ENCODE results near the gene NASP.

NASP gene, protein sequence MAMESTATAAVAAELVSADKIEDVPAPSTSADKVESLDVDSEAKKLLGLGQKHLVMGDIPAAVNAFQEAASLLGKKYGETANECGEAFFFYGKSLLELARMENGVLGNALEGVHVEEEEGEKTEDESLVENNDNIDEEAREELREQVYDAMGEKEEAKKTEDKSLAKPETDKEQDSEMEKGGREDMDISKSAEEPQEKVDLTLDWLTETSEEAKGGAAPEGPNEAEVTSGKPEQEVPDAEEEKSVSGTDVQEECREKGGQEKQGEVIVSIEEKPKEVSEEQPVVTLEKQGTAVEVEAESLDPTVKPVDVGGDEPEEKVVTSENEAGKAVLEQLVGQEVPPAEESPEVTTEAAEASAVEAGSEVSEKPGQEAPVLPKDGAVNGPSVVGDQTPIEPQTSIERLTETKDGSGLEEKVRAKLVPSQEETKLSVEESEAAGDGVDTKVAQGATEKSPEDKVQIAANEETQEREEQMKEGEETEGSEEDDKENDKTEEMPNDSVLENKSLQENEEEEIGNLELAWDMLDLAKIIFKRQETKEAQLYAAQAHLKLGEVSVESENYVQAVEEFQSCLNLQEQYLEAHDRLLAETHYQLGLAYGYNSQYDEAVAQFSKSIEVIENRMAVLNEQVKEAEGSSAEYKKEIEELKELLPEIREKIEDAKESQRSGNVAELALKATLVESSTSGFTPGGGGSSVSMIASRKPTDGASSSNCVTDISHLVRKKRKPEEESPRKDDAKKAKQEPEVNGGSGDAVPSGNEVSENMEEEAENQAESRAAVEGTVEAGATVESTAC

DNA sequence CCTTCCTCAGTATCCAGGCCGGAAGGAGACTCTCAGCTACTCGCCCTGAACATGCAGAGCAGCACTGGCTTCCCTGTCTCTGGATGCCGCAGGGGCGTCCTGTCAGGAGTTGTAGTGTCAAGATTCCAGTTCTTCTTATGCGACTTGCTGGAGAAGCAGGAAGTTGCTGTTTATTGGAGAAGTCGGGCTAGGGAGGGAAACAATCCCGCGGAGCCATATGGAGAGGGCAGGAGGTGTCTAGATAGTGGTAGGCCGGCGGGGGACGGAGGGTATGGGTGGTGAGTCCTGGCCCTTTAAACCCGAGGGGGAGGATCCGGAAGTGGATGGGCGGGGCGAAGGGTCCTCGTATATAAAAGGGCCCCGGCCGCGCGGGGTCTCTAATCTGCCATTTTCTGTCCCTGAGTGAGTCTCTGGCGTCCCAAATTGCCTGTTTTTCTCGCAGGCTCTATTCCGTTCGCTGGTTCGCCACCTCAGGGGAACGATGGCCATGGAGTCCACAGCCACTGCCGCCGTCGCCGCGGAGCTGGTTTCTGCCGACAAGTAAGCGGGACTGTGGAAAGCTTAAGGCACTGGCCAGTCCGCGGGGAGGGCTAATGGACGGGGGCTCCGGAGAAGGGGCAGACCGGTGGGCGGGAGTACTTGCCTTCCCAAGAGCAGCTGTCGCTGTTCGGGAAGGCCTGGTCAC is at the start of gene NASP:
Gene NASP, plus strand, starts transcription at position 376 of the 685 bp plus-strand sequence. Its CDS starts 106 bp downstream, at position 482.
- DNase-seq (ENCODE audit: low spot score) = peak; percentile 96

DNA sequence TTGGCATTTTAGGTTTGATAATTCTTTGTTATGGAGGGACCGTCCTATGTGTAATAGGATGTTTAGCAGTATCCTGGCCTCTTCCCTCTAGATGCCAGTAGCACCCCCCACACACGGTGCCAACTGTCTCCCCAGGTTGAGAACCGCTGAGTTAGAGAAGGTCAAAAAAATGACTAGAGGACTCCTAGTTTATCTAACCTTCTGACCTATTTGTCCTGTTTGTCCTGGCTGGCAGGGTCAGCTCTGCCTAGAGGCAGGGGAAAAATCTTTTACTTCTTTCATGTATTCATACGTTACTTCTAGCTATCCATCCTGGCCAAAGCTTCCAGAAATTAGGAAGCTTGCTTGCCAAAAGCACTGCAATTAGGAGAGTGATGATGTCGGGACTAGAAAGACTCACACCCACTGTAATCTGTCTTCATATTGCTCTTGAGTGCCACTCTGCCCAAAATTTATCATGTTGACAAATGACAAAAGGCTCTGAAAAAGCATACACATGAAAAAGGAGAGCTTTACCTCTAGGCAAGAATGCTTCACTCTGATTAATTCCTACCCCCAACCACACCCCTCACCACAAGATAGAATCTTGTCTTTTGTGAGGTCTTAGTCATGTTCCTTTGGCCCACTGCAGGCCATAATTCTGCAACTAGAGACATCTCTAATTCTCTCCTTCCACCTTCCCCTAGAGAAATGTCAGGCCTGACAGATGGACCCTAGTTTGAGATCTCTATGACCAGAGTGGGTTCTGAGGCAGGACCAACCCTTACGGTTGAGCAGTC is 47.7 kb upstream of the NASP start:
- DNase-seq (ENCODE audit: low spot score) = no peak

DNA sequence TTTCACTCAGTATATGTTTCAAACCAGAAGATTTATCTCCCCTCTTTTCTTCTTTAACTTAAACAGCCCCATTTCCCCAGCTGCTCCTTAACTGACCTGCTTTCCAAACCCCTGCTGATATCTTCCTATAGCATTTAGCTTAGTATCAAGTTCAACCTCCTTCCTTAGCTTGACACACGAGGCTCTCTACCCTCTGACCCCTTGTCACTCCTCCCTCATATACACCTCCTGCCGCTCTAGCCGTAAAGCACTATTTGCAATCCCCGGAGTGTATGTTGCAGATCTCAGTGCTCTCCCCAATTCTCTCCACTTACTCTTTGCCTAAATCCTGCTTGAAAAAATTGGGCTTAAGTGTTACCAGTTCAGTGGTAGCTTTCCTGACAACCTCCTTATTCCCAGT is 47.0 kb upstream of the NASP start:
- DNase-seq (ENCODE audit: low spot score) = no peak

DNA sequence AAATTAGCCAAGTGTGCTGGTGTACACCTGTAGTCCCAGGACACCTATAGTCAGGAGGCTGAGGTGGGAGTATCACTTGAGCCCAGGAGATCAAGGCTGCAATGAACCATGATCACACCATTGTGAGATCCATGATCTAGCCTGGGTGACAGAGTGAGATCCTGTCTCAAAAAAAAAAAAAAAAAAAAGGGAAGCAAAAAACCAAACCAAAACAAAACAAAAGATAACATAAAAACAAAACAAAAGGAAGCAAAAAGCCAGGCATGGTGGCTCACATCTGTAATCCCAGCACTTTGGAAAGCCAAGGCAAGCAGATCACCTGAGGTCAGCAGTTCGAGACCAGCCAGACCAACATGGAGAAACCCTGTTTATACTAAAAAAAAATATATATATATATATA is 42.6 kb upstream of the NASP start:
- no peak for DNase-seq (ENCODE audit: low spot score)

DNA sequence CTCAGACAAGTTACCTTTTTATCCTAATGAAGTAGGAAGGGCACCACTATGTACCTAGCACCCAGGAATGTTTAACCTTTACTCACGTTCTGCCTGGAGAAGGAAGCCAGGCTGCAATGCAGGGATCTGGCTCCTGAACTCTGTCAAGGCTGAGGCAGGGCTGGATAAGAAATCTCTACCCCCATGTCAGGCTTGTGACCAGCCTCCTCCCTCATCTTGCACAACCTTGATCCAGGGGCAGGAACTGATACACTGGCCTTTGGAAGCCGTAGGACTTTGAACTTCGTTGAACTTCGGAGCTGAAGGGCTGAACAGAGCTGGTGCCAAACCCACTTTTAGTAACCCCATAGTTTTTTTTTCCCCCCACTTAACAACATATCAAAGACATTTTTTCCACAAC is 41.2 kb upstream of the NASP start:
- no peak for DNase-seq (ENCODE audit: low spot score)

DNA sequence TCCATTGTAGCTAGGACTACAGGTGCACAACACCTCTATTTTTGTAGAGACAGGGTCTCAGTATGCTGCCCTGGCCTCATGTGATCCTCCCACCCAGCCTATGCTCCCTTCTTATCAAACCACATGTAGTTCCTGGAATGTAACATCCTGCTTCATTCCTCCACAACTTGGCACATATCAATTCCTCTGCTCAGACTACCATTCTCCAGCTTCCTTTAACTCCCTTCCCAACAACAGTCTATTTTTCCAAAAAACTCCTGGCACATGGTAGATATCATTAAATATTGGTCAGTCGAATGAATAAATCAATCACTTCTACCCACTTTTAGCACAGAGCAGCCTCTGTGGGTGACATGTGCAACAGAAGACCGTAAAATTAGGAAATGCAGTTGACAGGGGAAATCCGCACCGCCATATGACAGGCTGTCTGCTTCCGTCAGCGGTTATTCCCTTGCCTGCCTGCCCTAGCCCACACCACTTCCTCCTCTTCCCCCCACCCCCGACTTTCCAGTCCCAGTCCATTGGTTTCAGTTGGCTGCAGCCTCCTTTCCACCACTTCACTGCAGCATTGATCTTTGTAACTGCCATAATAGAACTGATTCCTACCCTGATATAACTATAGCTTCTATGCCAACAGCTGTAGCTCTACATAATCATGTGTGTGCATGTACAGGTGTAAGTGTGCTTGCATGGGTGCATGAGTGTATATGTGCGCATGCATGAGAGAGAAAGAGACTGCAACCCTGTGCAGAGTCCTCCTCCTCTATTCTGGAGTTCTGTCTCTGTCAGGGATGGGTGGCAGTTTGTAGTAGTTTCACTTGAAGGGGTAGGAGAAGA is 40.0 kb upstream of the NASP start:
- no peak for DNase-seq (ENCODE audit: low spot score)

DNA sequence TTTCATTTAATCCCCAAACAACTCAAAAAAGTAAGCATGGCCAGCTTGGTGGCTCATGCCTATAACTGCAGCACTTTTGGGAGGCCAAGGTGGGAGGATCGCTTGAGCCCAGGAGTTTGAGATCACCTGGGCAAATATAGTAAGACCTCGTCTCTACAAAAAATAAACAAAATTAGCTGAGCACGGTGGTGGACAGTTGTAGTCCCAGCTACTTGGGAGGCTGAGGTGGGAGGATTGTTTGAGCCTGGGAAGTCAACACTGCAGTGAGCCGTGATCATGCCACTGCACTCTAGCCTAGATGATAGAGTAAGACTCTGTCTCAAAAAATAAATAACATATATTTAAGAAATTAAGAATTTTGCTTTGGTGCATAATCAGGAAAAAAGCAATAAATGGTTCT is 39.3 kb upstream of the NASP start:
- DNase-seq (ENCODE audit: low spot score) = no peak

DNA sequence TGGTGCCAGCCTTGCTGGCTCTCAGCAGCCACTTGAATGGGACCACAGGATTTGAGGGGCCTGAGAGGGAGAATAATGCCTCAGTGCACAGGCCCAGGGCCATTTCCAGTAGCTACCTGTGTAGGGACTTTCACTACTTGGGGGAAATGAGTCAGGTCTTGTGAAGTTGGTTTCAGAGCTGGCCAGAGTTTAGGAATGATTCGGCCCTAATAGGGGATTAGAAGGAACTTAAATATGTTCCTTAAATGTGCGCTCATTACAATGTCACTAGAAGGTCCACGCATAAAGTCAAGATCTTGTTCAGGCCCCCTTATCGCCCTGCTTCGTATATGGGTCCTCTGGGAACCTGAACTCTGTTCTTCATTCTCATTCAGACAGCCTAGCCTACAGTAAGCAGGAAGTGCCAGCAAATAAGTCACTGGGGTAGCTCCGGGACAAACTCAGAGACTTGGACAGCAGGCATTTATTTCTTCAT is 38.8 kb upstream of the NASP start:
- no peak for DNase-seq (ENCODE audit: low spot score)

DNA sequence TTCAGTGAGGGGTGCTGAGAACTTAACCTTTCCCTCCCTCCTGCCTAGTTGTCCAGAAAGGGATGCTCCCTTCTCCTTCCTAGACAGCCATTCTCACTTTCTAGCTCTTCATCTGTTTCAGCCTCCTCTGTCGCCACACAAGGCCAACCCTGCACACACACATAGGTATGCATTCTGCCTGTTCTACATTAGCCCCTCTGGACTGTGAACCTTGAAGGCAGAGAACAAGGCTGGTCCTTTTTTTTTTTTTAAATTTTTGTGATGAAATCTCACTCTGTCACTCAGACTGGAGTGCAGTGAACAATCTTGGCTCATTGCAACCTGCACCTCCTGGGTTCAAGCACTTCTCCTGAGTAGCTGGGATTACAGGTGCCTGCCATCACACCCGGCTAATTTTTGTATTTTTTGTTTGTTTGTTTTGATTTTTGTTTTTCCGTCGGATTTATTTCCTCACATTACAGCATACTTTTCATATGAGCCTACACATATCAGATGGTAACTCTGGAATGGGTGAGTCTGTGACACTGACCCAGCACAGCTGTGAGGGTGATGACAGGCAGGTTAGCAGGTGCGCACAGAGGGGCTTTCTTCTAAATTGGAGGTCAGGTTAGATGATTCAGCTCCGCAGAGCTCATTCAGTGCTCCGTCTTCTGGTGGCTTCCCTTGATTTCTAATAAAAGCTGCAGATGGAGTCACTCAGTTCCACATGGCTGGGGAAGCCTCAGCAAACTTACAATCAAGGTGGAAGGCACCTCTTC is 38.1 kb upstream of the NASP start:
- DNase-seq (ENCODE audit: low spot score) = no peak

DNA sequence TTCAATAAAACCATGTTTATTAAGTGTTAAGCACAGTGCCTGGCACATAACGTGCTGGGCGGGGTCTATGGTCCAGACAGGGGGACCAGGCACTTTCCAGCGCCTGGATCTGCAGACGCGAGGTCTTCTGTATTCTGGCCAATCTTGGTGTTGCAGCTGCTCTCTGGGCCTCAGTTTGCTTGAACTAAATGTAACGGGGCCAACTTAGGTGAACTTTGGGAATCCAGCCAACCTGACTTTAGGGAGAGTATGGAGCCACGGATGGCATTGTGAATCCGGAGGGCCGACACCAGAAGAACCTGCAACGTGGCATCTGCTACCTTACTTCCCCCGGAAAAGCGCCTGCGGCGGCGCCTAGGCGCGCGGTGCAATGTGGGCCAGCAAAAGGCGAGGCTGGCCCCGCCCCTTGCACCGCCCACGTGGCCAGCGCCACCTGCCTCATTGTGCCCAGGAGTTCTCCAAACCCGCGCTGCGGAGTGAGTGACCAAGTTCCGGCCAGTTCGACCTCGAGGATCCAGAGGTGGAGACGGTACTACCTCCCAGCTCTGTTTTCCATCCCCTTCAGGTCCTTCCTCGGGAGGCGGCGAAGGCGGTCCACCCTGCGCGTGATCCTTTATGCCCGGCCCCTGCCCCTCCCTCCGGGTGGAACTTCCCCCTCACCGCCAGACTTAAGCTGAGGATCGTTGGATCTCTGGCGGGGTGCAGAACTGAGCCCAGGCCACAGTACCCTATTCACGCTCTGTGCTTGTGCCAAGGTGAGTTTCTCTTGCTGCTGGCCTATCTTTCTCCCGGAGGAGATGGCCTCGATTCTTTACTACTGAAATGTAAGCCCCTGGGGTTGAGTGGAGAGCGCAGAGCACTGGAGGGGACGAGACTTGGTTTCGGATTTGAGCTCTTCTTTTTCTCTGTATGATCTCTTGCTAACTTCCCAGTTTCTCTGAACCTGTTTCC is 33.2 kb upstream of the NASP start, which contains the start of gene AKR1A1:
Gene AKR1A1, plus strand, starts transcription at position 426 of the 951 bp plus-strand sequence. CDS start 10,969 bp downstream, outside the sequence.
- peak; percentile 92 for DNase-seq (ENCODE audit: low spot score)

DNA sequence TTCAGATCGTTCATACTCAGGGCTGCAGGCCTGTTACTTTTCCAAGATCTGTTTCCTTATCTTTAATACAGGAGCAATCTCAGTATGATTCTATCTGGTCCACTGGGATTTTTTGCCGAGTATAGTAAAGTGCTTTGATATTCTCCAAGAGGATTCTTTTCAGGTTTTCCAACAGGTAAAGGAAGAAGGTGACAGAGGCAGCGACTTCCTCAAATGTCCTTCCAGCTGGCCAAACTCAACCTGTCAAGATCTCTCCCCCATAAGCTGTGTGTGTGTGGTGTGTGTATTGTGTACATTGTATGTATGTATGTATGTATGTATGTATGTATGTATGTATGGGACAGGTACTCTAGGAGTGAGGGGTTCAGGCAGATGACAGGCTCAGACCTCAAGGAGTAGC is 32.2 kb upstream of the NASP start:
- no peak for DNase-seq (ENCODE audit: low spot score)

DNA sequence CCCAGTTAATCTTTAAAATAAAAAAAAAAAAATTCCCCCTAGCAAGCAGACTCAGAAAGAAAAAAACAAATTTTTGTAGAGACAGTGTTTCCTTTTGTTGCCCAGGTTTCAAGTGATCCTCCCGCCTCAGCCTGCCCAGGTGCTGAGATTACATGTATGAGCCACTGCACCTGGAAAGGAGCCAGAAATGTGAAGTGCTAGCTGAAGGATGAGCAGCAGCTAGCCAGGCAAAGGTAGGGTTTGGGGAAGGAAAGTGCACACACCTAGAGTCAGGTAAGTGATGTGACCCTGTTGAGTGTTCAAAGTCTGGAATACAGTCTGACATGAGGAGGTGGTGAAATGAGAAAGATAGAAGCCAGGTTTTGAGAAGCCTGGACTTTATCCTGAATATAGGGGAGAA is 31.5 kb upstream of the NASP start:
- no peak for DNase-seq (ENCODE audit: low spot score)

DNA sequence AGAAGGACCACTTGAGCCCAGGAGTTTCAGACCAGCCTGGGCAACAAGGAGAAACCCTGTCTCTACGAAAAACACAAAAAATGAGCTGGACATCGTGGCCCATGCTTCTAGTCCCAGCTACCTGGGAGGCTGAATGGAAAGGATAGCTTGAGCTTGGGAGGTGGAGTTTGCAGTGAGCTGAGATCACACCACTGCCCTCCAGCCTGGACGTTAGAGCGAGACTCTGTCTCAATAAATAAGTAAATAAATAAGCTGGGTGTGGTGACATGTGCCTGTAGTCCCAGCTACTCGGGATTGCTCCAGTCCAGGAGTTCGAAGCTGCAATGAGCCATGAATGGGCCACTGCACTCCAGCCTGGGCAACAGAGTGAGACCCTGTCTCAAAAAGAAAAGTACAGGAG is 29.6 kb upstream of the NASP start:
- DNase-seq (ENCODE audit: low spot score) = no peak

DNA sequence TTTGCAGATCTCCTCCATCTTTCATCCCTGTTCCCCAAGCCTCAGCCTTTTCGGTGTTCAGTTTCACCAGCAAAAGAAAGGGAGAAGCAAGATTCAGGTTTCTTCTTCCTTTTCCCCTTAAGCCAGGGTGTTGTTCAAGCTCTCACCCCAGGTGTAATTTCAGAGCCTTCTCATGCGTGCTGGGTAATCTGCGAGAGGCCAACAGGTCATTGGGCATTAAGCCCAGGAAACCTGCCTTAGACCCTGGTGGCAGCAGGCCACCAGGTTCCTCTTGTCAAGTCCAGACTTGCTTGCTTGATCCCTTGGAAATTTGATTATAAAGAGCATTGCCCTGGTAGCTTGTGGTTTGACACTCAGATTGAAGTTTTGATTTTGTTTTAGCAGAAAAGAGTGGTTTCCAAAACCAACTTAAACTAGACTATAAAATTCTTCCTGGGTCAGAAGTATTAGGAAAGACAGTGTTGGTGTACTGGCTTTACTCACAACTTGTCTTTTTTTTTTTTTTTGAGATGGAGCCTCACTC is 26.4 kb upstream of the NASP start:
- no peak for DNase-seq (ENCODE audit: low spot score)

DNA sequence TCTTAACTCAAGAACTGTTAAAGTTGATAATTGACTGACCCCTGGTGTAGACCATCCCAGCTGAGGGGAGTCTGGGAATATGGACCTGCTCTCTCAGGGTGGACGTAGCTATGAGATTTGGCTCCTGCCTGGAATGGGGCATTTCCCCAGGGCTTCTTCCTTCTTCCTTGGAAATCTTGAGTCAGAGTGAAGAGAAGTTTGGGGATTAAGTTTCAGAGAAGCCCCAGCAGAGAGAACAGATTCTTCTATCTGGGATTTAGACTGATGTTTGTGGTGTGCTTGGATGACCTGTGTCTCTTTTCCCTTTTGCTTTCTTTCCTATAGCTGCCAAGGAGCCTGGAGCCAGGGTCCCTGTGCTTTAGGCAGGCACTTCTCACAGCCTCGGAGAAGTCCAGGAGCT is 20.0 kb upstream of the NASP start:
- no peak for DNase-seq (ENCODE audit: low spot score)

DNA sequence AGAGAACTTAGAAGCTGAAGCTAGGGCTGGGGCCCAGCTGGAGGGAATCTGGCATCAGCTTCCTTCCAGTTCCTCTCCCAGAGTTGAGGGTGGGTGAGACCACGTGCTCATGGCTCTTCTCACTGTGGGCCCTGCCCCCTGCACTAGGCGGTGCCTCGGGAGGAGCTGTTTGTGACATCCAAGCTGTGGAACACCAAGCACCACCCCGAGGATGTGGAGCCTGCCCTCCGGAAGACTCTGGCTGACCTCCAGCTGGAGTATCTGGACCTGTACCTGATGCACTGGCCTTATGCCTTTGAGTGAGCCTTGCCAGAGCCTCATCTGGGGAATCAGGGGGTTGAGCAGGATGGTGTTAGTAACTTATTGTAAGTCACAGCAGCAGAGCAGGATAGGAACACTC is 17.1 kb upstream of the NASP start:
- DNase-seq (ENCODE audit: low spot score) = no peak

DNA sequence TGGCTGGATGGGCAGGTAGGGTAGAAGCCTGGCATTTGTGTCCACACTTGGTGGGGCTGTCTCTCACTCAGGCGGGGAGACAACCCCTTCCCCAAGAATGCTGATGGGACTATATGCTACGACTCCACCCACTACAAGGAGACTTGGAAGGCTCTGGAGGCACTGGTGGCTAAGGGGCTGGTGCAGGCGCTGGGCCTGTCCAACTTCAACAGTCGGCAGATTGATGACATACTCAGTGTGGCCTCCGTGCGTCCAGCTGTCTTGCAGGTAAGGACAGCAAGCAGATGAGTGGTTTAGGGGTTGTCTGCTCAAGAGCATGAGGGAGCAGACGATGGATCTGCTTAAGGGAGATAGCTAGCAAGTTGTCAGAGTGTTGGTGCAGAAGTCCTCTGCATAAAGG is 15.9 kb upstream of the NASP start:
- no peak for DNase-seq (ENCODE audit: low spot score)

DNA sequence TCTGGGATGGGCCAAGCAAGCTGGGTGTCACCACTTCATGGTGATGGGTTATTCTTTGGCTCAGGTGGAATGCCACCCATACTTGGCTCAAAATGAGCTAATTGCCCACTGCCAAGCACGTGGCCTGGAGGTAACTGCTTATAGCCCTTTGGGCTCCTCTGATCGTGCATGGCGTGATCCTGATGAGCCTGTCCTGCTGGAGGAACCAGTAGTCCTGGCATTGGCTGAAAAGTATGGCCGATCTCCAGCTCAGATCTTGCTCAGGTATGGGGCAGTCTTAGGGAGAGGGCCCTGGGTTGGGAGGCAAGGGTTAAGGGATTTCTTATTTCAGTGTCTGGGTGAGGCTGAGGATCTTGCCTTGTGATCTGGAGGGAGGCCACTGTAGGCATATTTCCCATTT is 15.4 kb upstream of the NASP start:
- DNase-seq (ENCODE audit: low spot score) = no peak

DNA sequence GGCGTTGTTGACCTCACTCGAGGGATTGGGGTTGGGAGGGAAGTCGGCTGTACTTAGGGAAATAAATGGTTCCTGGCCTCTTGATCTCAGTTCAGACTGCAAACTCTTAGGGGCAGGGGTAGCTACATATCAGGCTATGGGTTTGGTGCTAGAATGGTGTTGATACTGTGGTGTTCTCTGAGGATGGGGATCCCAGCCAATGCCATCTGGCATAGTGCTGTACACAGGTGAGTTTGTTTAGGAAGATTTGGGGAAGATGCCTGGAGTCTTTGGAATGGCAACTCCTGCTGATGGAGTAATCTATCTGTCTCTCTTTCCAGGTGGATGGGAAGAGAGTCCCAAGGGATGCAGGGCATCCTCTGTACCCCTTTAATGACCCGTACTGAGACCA is 14.3 kb upstream of the NASP start:
- no peak for DNase-seq (ENCODE audit: low spot score)
